ENCODE results near the gene MT1H.
"Not testable (repeated sequence)": the region's sequence is repeated elsewhere in the genome, so short reads cannot be mapped to it uniquely, and the experiment has no call there.

MT1H gene

DNA sequence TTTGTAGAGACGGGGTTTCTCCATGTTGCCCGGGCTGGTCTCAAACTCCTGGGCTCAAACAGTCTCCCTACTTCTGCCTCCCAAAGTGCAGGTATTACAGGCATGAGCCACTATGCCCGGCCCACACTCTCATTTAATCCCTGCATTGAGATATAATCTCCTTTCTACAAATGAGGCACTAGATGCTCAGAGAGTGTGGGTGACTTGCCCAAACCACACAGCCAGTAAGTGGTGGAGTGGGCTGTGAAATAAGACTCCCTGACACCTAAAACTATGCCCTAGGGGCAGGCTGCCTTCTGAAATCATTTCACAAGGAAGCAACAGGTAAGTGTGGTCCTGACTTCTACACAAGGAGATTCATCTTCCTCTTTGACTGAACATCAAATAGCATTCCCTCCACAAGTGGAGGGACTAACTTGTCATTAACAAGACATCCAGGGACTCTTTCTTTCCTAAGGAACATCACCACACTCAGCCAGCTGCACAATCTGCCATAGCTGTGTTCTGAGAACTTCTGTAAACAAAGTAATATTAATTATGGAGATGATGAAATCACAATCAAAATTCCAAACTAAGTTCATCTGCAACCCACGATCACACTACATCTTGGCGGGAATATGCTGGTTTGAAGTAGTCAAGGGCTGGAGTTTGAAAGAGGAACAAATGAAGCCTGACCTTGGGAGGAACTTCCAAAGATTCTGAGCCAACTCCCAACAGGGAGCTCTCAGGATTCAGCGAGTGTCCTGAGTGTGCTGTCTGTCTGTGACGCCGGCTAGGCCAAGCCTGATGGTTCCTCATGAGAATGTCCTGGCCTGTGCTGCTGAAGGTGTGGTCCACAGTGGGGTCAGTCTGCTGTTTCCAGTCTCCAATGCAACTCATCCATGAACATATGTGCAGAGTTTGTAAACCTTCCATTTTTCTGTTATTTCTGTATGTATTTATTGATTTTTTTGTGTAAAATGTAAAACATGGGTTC, 4.0 kb upstream of the MT1H start:
- not testable (repeated sequence) for DNase-seq

DNA sequence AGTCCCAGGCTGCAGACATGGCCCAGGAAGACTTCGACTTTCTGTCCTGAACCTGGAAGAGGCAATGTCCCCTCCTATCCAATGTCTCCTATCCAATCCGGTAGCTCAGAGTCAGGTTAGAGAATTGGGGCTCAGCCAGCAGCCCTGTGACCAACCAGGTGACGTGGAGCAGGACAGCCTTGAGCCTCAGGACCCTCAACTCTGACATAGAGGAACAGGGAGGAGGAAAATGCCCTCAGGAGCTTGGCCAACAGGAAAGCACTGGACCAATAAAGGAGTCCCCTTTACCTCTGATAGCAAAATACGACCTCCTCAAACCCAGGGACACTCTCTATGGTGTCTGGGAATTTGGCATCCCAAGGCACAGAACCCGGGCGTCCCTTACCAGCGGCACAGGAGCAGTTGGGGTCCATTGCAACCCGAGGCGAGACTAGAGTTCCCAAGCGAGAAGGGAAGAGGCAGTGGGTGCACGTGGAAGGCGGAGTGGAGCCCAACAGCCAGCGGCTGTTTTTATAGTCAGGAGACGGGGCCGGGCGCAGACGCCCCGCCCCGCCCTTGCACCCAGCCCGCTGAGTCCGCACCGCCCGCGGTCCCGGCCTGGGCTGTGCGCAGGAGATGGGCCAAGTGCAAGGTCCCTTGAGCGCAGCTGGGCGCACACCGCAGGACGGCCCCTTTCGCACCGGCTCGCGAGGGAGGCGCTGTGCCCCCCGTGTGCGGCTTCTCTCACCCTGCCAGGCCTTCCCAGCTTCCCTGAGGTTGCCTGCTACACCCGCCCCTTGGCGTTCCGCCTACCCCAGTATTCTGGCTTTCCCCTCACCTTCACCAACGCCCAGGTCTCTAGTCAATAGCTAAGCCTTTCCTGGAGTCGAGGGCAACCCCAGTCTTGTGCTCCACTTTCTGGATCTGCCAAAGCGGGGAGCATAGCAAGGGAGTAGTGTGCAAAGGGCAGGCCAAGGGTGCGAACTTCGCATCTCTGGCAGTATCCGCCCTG, 1.7 kb upstream of the MT1H start, which contains the start of gene MT1G:
MT1G (minus strand) TSS at position 485 of the 991 bp plus-strand sequence; CDS start at position 413, 72 bp downstream.
- peak; percentile 61 for DNase-seq

DNA sequence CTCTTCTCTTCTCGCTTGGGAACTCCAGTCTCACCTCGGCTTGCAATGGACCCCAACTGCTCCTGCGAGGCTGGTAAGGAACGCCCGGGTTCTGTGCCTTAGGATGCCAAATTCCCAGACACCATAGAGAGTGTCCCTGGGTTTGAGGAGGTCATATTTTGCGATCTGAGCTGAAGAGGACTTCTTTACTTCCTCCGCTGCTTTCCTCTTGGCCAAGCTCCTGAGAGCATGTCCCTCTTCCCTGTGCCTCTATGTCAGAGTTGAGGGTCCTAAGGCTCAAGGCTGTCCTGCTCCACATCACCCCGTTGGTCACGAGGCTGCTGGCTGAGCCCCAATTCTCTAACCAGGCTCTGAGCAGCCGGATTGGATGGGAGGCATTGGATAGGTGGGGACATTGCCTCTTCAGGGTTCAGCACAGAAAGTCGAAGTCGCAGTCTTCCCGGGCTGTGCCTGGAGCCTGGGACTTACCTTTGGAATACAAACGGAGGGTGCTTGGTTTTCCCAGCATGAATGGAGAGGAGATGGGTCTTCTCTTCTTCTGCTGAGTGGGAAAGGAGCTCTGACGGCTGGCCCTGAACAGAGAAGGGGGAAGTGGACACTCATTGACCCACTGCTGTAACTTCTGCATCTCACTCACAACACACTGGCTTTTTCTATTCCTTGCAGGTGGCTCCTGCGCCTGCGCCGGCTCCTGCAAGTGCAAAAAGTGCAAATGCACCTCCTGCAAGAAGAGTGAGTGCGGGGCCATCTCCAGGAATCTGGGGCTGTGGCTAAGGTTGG, 416 bp downstream of the MT1H start:
- no peak for DNase-seq

DNA sequence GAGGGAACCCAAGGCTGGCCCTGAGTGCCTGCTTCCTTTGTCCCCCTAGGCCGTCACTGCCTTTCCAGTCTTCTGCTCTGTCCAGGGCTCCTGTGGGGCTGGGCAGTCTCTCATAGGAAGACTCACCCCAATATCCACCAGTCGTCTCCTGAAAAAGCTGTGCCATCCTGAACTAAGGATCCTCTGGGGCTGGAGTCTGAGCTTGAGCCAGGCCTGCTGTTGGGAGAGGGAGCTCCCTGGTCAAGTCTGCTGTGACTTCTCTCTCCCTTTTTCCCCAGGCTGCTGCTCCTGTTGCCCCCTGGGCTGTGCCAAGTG, 963 bp downstream of the MT1H start:
- no peak for DNase-seq

DNA sequence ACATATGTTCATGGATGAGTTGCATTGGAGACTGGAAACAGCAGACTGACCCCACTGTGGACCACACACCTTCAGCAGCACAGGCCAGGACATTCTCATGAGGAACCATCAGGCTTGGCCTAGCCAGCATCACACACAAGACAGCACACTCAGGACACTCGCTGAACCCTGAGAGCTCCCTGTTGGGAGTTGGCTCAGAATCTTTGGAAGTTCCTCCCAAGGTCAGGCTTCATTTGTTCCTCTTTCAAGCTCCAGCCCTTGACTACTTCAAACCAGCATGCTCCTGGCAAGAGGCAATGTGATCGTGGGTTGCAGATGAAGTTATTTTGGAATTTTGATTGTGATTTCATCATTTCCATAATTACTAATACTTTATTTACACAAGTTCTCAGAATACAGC, 2.1 kb downstream of the MT1H start:
- DNase-seq = peak; percentile 4

DNA sequence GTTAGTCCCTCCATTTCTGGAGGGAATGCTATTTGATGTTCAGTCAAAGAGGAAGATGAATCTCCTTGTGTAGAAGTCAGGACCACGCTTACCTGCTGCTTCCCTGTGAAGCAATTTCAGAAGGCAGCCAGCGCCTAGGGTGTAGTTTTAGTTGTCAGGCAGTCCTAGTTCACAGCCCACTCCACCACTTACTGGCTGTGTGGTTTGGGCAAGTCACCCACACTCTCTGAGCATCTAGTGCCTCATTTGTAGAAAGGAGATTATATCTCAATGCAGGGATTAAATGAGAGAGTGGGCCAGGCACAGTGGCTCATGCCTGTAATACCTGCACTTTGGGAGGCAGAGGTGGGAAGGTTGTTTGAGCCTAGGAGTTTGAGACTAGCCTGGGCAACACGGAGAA, 2.6 kb downstream of the MT1H start:
- not testable (repeated sequence) for DNase-seq

DNA sequence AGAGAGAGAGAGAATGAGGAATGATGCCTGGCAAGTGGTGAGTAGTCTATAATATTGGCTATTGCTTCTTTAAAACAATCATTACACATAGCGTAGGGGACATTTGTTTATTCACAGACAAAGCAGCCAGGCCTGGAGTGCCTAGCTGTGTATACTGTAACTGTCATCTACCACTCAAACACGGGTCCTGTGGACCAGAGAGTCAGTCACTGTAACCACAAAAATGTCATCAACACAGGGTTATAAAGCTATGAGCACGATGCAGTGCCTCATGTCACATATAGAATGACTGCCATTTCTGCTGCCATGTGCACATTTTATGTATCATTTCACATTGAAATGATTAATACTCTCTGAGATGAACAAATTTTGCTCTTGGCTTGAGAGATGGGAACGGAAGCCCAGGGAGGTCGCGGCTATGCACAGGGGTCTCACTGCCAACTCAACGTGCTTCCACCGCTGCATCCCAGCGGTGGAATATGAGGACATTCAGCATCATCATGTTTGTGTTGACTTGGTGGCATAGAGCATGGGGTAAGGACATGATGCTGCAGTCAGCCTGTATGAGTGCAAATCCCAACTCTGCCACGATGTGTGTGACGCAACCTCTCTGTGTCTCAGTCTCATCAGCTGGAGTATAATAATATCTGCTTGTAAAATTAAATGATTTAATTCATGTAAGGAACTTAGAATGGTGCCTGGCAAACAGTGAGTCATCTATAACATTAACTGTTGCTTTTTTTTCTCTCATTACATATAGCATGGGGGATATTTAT, 3.3 kb downstream of the MT1H start:
- DNase-seq = no peak

DNA sequence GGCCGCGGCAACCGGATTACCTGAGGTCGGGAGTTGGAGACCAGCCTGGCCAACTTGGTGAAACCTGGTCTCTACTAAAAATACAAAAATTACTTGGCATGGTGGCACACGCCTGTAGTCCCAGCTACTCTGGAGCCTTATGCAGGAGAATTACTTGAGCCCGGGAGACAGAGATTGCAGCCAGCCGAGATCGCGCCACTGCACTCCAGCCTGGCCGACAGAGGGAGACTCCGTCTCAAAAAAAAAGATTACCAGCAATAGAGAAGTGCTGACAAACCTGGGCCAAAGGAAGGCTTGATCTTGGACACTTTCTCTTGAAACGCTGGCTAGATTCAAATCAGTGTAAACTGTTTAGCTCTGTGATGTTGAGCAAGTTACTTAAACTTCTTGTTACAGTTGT, 4.3 kb downstream of the MT1H start:
- DNase-seq = no peak

DNA sequence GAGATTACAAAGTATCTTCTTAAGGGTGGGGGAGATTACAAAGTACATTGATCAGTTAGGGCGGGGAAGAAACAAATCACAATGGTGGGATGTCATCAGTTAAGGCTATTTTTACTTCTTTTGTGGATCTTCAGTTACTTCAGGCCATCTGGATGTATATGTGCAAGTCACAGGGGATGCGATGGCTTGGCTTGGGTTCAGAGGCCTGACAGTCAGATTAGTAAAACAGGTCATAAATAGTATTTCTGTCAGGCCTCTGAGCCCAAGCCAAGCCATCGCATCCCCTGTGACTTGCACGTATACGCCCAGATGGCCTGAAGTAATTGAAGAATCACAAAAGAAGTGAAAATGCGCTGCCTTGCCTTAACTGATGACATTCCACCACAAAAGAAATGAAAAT, 5.0 kb downstream of the MT1H start:
- not testable (repeated sequence) for DNase-seq

DNA sequence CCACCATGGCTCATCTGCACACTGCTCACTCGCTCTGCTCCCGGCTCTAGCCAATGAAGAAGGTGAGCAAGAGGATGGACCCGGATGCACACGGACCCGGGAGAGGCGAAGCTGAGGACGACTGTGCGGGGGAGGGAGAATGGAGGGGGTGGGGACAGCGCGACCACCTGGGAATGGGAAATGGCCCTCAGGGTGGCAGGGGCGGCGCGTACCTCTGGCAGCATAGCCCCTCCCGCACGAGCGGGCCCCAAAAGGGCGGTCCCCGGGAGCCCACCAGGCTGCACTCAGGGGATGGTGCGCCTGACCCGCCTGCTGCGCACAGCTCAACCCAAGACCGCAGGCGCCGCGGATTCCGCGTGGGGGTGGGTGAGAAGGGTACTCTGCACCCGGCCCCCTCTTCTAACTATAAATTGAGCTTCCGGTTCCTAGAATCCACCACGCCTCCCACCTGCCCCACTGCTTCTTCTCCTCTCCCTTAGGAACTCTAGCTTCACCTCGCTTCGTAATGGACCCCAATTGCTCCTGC, 6.1 kb downstream of the MT1H start:
- DNase-seq = peak; percentile 37

DNA sequence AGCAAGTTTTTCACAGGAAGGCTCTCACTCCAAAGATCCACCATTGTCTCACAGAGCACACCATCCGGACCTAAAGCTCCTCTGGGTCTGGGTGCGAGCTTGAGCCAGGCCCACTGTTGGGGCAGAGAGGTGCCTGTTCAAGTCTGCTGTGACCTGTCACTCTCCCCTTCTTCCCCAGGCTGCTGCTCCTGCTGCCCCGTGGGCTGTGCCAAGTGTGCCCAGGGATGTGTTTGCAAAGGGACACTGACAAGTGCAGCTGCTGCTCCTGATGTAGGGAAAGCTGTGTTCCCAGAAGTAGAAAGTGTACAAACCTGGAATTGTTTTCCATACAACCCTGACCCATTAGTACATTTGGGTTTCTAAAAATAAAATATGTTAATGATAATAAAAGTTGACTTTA, 7.9 kb downstream of the MT1H start:
- DNase-seq = no peak

DNA sequence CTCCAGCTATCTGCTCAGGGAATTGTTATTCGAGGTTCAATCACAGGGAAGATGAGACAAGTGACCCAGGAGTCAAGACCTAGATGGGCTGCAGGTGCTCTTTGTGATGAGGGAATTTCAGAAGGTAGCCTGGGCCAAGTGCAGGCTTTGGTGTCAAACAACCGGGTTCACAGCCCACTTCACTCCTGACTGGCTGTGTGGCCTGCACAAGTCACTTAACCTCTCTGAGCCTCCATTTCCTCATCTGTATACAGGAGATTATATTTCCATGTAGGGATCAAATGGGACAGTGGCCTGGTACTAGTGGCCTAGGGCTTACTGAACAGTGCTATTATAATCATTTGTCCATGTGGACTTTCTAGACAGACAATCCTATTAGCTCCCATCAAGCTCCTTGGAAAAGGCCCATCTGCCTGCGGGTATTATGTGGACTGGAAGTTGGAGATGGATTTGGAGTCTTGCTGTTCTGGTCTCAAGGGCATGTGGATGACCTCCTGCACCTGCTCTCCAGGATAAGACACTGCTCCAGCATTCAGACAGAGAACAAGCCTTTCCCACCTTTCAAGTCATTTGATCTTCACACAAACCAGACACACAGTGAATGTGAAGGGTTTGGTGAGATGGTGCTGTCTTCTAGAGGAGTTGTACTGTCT, 9.6 kb downstream of the MT1H start:
- no peak for DNase-seq

DNA sequence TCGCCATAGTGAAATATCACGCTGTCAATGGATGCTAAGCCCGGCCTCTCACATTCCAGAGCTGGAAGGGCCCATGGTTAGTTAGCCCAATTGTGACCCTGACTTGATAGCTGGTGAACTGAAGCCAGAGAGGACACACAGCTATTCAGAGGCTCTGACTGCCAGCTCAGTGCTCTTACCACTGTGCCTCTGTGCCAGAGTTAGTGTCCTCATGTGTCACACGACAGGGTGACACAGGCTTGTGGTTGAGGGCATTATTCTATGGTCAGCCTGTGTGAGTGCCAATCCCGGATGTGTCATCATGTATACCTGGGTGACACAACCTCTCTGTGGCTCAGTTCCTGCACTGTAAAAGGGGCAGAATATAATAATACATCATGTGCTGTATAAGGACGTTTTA, 10.2 kb downstream of the MT1H start:
- no peak for DNase-seq

DNA sequence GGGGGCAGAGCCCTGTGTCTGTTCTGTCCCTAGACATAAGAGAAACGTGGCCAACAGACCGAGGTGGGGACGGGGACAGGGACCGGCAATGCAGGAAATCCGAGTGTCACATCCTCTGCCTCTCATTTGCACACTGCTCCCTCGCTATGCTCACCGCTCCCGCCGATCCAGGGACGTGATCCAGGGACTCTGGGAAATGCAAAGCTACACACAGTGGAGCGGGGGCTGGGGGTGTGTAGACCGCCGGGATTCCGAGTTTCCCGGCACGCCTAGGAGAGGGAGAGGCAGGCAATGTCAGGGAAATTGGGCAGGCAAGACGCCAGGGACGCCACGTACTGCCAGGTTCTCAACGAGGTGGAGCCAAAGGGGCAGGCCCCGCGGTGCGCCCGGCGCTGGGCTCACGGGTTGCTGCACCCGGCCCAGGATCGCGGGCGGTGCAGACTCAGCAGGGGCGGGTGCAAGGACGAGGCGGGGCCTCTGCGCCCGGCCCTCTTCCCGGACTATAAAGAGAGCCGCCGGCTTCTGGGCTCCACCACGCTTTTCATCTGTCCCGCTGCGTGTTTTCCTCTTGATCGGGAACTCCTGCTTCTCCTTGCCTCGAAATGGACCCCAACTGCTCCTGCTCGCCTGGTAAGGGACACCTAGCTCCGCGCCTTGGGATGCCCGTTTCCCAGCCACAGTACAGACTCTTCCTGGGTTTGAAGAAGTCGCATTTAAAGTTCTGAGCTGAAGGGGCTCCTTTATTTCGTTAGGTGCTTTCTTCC, 12.5 kb downstream of the MT1H start, which contains the start of gene MT1X:
MT1X (plus strand) TSS at position 532 of the 764 bp plus-strand sequence; CDS start at position 603, 71 bp downstream.
- DNase-seq = peak; percentile 87

DNA sequence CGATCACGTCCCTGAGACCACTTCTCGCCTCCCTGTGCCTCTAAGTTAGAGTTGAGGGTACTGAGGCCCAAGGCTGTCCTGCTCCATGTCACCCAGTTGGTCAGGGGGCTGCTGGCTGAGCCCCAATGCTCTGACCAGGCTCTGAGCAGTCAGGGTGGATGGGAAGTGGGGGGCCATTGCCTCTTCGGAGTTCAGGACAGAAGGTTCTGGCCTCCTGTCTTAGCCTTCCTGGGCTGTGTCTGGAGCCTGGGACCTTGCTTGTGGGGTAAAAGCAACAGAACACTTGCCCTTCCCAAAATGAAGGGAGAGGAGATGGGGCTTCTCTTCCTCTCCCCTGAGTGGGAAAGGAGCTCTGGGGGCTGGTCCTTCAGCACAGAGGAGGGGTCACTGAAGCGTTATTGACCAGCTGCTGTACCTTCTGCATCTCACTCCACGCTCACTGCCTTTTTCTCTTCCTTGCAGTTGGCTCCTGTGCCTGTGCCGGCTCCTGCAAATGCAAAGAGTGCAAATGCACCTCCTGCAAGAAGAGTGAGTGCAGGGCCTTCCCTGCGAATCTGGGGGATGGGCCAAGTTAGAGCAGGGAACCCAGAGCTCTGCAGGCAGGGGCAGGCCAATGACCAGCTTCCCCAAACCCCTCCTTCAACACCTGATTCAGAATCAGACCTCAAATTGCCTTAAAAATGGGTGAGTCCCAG, 13.2 kb downstream of the MT1H start:
- DNase-seq = no peak

DNA sequence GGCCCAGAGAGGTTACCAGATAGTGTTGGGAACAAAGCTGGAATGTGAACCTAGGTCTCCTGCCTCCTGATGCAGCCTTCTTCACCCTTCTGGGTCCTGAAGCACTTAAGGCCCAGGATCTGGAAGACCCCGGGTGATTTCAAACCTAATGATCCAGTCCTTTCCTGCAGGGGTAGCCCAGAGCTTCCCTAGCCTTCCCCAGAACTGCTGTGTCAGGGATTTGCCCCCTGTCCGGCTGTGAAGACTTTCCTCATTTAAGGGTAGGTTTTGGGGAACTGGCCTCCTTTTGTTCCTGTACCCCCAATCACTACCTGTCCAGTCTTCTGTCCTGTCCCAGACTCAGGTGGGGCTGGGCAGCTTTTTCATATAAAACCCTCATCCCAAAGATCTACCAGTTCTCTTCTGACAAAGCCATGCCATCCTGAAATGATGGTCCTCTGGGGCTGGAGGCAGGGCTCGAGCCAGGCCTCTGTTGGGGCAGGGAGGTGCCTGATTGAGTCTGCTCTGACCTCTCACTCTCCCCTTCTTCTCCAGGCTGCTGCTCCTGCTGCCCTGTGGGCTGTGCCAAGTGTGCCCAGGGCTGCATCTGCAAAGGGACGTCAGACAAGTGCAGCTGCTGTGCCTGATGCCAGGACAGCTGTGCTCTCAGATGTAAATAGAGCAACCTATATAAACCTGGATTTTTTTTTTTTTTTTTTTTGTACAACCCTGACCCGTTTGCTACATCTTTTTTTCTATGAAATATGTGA, 14.0 kb downstream of the MT1H start:
- no peak for DNase-seq

DNA sequence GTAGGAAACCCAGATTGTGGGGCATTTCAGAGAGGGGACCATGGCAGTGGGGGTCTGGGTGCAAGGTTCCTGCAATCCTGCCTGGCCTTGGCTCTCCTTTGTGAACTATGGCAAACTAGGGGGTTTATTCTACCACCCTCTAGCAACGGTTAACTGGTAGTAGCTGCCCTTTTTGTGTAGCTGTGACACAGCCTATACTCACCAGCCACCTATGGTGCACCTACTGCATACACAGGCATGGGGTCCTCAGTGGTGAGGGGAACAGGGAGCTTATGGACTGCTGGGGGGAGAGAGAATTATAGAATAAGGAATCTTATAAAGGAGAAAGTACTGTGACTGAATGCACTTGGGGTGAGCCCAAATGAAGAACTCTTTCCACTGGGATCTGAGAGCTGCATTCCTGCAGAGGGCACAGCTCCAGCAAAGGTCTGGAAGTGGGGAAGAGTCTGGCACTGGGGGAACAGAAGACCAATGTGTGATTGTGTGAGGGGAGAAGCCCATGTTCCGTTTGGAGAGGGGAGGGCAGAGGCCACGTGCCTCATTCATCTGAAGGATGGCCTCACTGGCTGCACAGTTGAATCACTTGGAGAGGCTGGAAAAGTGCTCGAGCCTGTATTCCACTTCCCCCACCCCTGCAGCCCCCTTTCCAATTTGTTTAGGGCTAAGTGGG, 14.8 kb downstream of the MT1H start:
- DNase-seq = no peak

DNA sequence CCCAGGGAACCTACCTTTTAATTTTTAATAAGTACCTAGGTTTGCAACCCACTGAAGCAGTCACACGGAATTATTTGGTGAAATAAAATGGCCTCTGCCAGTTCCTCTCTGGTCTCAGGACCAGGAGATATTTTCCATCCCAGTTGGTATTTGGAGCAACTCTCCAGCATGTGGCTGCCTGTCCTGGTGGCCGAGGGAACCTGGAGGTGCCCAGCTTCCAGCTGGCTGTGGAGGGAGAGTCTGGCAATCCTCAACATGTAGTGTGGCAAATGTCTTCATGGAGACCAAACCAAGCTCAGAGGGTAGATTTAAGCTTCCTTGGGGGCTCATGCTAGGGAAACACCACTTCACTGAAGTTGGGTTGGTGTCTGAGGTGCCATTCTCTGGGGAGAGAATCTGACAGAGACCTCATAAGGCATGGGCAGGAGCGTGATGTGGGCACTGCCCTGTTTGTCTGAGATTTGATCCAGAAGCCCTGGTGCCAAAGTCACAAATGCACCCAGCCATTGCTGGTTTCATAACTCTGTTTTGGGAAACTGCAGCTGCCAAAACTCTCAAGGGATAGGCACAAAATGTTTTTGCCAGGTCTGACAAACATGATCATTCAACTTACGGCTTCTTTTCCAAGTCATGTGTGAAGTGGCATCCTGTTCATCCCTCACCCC, 15.4 kb downstream of the MT1H start:
- no peak for DNase-seq

Data from NCI-H69 (cell line).